Upper lobe of left lung (tissue), 6 donors: ENCODE measurements around the gene SNED1. TPM values are rescaled to one million over a fixed set of nuclear protein-coding genes. Genes with fewer than 3 reads are reported as not detected.

Experiments used
- ATAC-seq, 2 donors: fragments of 200-7000 bp; cut with Tn5 transposase; one replicate each; pipeline ENCODE4 v1.9.1; 2022; ENCODE audit warnings: mild to moderate bottlenecking in 2 of 2, moderate library complexity in 2 of 2; ENCODE audit not compliant: low FRiP score in 2 of 2
- DNase-seq, 2 donors: peaks; one replicate each; pipeline ENCODE4 v3.0.0-alpha.2; 2019 to 2020
- H3K27ac ChIP-seq, 4 donors: fragments of 200-600 bp; sonication (generic); one replicate each; pipeline ENCODE4 v1.5.1; 2016 to 2019
- H3K27me3 ChIP-seq, 4 donors: fragments of 200-600 bp; sonication (generic); one replicate each; pipeline ENCODE4 v1.5.1; 2017 to 2019
- H3K36me3 ChIP-seq, 4 donors: fragments of 200-600 bp; sonication (generic); one replicate each; pipeline ENCODE4 v1.5.1; 2016 to 2019
- H3K4me1 ChIP-seq, 4 donors: fragments of 200-600 bp; sonication (generic); one replicate each; pipeline ENCODE4 v1.5.1; 2018 to 2019
- H3K4me3 ChIP-seq, 4 donors: fragments of 200-600 bp; sonication (generic); one replicate each; pipeline ENCODE4 v1.5.1; 2017 to 2019; ENCODE audit warnings: mild to moderate bottlenecking in 2 of 4, moderate library complexity in 1 of 4
- H3K9me3 ChIP-seq, 4 donors: fragments of 200-600 bp; sonication (generic); one replicate each; pipeline ENCODE4 v1.5.1; 2018 to 2019
- EP300 ChIP-seq, 4 donors: sonication (generic); formaldehyde crosslinking; IDR thresholded peaks; one replicate each; pipeline ENCODE4 v1.5.1; 2017; ENCODE audit warnings: antibody characterized with exemption in 4 of 4, control low read depth in 2 of 4
- POLR2A ChIP-seq, 4 donors: fragments of 450-650 bp; IDR thresholded peaks; one replicate each; pipeline ENCODE4 v1.5.1; 2016 to 2017; ENCODE audit warnings: antibody characterized with exemption in 4 of 4, mild to moderate bottlenecking in 2 of 4
- POLR2AphosphoS5 ChIP-seq, 2 donors: sonication (generic); formaldehyde crosslinking; IDR thresholded peaks; one replicate each; pipeline ENCODE4 v1.5.1; 2017; ENCODE audit warnings: antibody characterized with exemption in 2 of 2
- WGBS, 2 donors: methylation state at CpG; one replicate each; pipeline ENCODE4 v1.1.5; 2017 to 2018; 5-methylcytosine and 5-hydroxymethylcytosine counted together
- total RNA-seq, 6 donors: library from RNA; depleted of rRNA in 4 of 6; stranded (reverse); fragments of >200 nt in 4 of 6; gene quantifications; one replicate each; pipeline versions ENCODE4 v1.1.0 to v1.2.1, GENCODE V29; 2016 to 2021
- TF ChIP-seq, protein P1 (sequence below), 6 experiments: fragments of 450-650 bp in 4 of 6; fragments of 200-600 bp in 2 of 6; sonication (generic) in 2 of 6; IDR thresholded peaks; one replicate each; pipeline ENCODE4 v1.5.1; 2016 to 2019; ENCODE audit warnings: antibody characterized with exemption in 6 of 6
- donor health status: DM: no; HTN: no; CAD: no; lungs with moderate emphysema.
- donor health status: DM: no; HTN: yes; CAD: no; lungs with severe emphysema.

The SNED1 gene
- total RNA-seq, 6 donors from 2014 or later: 26.0 to 189 (median 38.9) TPM

DNA sequence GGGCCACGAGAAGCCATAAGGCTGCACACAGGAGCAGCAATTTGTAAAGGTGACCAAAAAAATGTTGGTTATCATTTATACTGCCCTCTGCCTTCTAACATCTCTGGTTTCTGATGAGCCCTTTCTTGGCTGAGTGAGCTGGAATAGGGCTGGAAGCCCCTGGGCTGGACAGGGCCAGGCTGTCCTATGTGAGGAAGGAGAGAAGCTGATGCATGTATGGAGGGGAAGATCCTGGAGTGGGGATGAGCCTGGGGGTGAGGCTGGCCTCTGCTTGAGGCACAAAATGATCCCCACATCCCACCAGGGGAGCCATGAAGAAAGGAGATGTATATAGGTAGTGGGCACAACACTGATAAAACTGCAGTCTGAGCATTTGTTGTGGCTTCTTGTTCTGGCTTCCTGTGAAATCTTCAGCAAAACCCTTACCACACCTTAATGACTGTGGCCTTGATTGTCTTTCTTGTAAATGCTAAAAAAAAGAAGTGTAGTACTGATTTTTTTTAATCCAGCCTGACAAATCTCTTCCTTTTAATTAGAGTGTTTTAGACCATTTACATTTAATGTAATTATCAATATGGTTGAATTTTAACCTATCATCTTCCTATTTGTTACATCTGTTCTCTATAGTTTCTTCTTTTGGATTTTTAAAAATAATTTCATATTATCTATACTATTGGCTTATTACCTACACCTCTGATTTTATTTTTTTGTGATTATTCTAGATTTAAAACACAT is 5.6 kb downstream of the SNED1 start:
- Histone ChIP-seq H3K27ac (no peak overlapping the region), H3K4me1 (peaks cover 17 to 37% (median 29%) of the 10 kb centered on the region in 4 donors), H3K9me3 (peaks cover 4 to 24% (median 8%) of the 10 kb centered on the region in 4 donors), H3K27me3 (no peaks in the 10 kb centered on the region), H3K36me3 (peaks cover 0 to 16% (median 0%) of the 10 kb centered on the region in 4 donors), H3K4me3 (no peak overlapping the region)
- 100% methylated on average over 1 of the region's 1 CpG for WGBS, 2 donors
- no peak for TF ChIP-seq POLR2AphosphoS5 (IDR thresholded peaks at IDR 0.05)
- TF ChIP-seq POLR2A (IDR thresholded peaks at IDR 0.05): no peak
- TF ChIP-seq, protein P1, sequence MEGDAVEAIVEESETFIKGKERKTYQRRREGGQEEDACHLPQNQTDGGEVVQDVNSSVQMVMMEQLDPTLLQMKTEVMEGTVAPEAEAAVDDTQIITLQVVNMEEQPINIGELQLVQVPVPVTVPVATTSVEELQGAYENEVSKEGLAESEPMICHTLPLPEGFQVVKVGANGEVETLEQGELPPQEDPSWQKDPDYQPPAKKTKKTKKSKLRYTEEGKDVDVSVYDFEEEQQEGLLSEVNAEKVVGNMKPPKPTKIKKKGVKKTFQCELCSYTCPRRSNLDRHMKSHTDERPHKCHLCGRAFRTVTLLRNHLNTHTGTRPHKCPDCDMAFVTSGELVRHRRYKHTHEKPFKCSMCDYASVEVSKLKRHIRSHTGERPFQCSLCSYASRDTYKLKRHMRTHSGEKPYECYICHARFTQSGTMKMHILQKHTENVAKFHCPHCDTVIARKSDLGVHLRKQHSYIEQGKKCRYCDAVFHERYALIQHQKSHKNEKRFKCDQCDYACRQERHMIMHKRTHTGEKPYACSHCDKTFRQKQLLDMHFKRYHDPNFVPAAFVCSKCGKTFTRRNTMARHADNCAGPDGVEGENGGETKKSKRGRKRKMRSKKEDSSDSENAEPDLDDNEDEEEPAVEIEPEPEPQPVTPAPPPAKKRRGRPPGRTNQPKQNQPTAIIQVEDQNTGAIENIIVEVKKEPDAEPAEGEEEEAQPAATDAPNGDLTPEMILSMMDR (IDR thresholded peaks at IDR 0.05): no peak
- TF ChIP-seq EP300 (IDR thresholded peaks at IDR 0.05): no peak
- no peak for DNase-seq
- ATAC-seq: no peak

DNA sequence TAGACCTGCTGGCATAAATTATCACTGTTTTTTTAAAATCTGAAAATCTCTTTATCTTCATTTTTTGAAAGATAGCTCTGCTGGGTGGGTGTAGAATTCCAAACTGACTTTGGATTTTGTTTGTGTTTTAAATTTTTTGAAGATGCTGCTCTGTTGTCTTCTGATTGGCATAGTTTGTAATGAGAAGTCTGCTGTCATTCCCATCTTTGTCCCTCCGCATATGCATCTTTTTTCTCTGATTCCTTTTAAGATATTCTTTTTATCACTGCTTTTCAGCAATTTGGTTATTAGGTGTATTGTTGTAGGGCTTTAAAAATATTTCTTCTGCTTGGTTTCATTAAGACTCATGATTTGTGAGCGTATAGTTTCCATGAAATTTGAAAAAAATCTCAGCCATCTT is 7.2 kb downstream of the SNED1 start:
- TF ChIP-seq POLR2A (IDR thresholded peaks at IDR 0.05): no peak
- TF ChIP-seq POLR2AphosphoS5 (IDR thresholded peaks at IDR 0.05): no peak
- no peak for TF ChIP-seq EP300 (IDR thresholded peaks at IDR 0.05)
- TF ChIP-seq, protein P1 (IDR thresholded peaks at IDR 0.05): no peak
- 92 to 96% methylated on average over 2 of the region's 2 CpGs for WGBS, 2 donors
- Histone ChIP-seq H3K27ac (no peak overlapping the region), H3K27me3 (no peaks in the 10 kb centered on the region), H3K9me3 (peaks cover 4 to 24% (median 8%) of the 10 kb centered on the region in 4 donors), H3K4me3 (no peak overlapping the region), H3K36me3 (peaks cover 0 to 16% (median 0%) of the 10 kb centered on the region in 4 donors), H3K4me1 (peaks cover 23 to 39% (median 32%) of the 10 kb centered on the region in 4 donors)
- ATAC-seq: no peak
- DNase-seq: no peak

DNA sequence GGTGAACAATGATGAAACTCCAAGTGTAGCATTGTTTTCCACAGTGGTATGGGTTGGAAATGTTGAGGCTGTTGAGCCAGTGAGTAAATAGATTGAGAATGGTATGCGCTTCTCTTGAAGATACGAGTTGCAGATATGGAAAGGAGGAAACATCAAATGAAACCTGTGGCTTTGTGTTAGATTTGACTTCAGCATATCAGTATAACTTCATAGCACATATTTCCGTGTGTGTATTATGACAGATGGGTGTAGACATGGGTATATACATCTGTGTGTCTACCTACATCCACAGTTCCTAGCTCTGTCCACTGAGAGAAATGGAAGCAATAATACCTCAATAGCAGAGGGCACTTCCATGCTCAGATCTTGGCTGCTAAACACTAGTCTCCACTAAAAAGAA is 8.0 kb downstream of the SNED1 start:
- Histone ChIP-seq H3K4me3 (no peak overlapping the region), H3K9me3 (peaks cover 4 to 24% (median 8%) of the 10 kb centered on the region in 4 donors), H3K27ac (no peak overlapping the region), H3K27me3 (no peaks in the 10 kb centered on the region), H3K4me1 (peaks cover 20 to 35% (median 27%) of the 10 kb centered on the region in 4 donors), H3K36me3 (peaks cover 0 to 14% (median 0%) of the 10 kb centered on the region in 4 donors)
- no peak for DNase-seq
- ATAC-seq: no peak
- TF ChIP-seq POLR2AphosphoS5 (IDR thresholded peaks at IDR 0.05) (no peak), EP300 (IDR thresholded peaks at IDR 0.05) (no peak), POLR2A (IDR thresholded peaks at IDR 0.05) (no peak)
- TF ChIP-seq, protein P1 (IDR thresholded peaks at IDR 0.05): no peak
- WGBS, 2 donors: 80 to 85% methylated on average over 3 of the region's 3 CpGs

DNA sequence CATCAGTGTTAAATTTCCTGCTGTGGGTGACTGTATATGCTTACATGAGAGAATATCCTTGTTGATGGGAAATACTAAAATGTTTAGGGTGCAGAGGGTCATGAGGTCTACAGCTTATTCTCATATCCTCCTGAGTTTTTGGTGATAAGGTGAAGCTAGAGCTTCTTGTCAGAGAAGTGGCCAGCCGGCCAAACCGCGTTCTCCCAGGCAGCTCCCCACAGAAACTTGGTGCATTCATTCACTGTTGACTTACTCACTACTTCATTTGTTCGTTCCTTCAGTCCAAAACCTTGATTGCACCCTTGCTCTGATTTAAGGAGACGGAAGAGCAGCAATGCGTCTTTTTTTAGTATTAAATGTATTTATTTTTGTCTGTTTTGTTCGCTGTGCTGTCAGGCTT is 8.7 kb downstream of the SNED1 start:
- Histone ChIP-seq H3K36me3 (peaks cover 0 to 8% (median 0%) of the 10 kb centered on the region in 4 donors), H3K27ac (no peak overlapping the region), H3K4me3 (no peak overlapping the region), H3K27me3 (no peaks in the 10 kb centered on the region), H3K4me1 (peaks cover 20 to 28% (median 25%) of the 10 kb centered on the region in 4 donors), H3K9me3 (peaks cover 4 to 24% (median 8%) of the 10 kb centered on the region in 4 donors)
- TF ChIP-seq POLR2A (IDR thresholded peaks at IDR 0.05) (no peak), POLR2AphosphoS5 (IDR thresholded peaks at IDR 0.05) (no peak), EP300 (IDR thresholded peaks at IDR 0.05) (no peak)
- TF ChIP-seq, protein P1 (IDR thresholded peaks at IDR 0.05): no peak
- ATAC-seq: no peak
- 93 to 94% methylated on average over 7 of the region's 7 CpGs for WGBS, 2 donors
- DNase-seq: no peak
